HG02623 (cell line): ENCODE data around the gene PLAU.

ENCODE experiments used
- ATAC-seq: cut with Tn5 transposase; IDR thresholded peaks from one replicate; pipeline ENCODE4 v1.9.1; 2021; ENCODE audit warnings: moderate library complexity; ENCODE audit not compliant: unreplicated experiment

Gene PLAU

DNA sequence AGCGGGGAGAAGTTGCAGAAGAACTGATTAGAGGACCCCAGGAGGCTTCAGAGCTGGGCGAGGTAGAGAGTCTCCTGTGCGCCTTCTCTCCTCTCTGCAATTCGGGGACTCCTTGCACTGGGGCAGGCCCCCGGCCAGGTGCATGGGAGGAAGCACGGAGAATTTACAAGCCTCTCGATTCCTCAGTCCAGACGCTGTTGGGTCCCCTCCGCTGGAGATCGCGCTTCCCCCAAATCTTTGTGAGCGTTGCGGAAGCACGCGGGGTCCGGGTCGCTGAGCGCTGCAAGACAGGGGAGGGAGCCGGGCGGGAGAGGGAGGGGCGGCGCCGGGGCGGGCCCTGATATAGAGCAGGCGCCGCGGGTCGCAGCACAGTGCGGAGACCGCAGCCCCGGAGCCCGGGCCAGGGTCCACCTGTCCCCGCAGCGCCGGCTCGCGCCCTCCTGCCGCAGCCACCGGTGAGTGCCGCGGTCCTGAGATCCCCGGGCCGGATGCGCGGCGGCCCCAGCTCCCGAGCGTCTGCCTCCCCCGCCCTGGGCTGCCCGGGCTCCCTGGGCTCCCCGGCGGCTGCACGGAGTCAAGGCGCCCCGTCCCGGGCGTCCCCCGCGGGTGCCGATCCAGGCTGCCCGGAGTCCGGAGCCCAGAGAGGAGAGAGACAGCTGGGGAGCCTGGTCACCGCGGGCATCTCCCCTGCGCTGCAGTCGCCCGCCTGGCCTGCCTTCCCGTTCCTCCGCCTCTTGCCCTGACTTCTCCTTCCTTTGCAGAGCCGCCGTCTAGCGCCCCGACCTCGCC, at the start of gene PLAU:
Gene PLAU (plus strand): TSS at position 369 of the 789 bp plus-strand sequence. CDS start 424 bp downstream, outside the sequence.
- ATAC-seq, result no peak

GRCh38 chr10:73862011-73862410, 48.9 kb upstream of the PLAU start:
- ATAC-seq, result no peak

DNA sequence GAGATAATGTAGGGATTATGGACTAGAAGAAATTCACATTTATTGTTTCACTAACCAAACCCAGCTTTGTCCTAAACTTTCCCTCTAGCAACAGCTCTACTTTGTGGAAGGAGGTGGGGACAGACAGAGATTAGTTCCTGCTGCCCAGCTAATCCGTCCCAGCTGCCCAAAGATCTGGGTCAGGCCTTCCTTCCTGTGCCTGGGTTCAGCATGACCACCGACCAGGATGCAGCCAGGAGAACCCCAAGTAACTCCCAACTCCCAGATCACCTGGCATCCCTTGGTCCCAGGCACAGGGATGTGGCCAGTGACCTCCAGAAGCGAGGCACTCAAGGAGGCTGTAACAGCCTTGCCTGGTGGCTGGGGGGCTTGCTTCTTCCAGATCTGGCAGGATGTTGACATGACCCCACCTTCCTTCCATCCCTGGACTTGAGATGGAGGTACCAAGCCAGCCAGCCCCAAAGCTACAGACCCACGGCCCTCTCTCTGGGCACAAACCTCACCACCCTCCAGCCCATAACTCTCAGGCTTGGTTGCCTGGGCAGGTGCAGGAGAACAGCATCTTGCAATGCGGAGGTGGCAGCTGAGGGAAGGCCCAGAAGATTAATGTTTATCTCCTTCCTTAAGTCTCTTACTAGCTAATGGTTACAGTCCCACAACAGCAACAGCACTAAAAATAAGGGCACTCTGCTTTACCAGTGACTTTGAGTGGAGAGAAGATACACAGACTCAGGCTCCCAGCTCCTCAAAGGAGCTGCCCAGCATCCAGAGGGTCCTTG, 47.7 kb upstream of the PLAU start:
- no peak for ATAC-seq

DNA sequence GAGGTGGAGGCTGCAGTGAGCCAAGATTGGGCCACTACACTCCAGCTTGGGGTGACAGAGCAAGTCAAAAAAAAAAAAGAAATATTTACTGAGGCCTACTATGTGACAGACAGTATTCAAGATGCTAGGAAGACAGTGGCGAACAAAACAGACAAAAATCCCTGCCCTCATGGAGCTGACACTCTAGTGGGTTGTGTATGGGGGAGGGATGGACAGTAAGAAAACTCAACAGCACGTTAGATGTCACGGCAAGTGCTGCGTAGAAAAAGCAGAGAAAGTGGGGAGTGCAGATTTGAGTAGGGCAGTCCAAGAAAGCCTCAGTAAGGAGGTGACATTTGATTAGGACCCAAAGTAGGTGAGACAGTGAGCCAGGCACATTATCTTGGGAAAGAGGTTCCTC, 46.7 kb upstream of the PLAU start:
- ATAC-seq, result no peak

DNA sequence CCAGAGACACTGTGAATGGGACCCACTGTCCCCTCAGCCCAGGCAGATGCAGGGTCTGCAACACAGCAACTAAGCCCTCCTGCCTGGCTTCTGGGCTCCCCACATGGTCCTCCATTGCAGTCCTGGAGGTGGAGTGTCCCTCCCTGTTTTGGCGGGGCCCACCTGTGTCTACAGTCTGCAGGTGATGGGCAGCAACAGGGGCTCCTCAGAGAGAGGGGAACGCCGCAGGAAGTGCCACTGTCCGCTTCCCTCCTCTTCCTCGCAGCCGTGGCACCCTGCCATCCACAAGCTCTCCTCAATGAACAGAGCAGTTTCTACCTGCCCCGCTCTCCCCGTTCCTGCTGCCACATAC, 45.8 kb upstream of the PLAU start:
- no peak for ATAC-seq

DNA sequence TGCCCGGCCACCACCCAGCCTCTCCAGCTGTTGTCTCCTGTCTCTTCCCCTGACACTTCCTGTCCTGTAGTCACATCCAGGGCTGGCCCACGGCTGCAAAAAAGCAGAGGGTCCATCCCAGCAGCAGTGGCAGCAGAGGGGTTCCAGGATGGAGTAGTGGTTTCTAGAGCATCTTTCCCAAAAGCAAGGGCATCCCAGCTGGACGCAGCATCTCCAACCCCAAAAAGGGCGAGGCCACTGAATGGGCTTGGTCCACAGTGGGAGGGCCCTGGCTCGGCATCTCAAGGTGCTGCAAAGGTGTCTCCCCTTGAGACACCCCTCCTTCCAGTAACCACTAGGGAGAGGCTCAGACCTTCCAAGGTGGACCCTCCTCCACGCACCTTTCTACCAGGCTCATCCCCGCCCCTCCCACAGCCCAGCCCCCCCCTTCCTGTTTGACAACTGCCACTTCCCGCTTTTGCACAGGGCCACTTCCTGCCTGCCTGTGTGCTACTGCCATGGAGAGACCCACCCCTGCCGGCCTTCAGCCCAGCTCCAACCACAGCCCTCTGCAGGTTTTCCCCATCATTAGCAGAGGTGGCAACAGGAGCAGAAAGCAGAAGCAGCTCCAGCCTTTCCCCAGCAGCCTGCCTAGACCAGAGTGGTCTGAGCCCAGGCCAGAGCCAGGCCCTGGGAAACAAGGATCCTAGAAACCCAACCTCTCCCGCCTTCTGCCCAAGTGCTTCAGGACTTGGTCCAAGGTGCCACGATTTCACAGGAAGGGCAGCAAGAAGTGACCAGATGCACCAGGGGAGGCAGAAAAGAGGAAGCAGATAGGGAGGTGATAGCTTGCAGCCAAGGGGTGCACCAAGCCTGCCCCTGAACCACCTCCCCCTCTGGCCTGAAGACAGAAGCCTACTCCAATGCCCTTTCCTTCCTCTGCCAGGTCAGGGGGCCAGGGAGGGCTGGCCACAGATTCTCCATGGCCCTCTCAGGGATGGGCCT, 45.2 kb upstream of the PLAU start:
- ATAC-seq, result peak; percentile 54

DNA sequence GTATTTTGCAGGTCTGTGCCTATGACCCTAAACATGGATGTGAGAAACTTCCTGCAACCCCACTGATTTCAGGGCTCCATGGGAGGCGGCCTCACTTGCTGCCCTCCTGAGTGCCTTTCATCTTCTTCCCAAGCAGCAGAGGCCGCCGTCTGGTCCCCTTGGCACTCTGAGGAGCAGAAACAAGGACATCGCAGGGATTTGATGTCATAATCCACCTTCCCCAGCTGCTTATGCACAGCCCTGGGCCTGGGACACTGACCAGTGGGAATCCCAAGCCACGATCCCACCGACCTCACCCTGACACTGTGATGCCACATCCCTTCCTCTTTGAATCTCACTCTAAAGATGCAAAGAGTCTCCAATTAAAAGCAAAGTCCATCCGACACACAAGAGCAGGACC, 44.3 kb upstream of the PLAU start:
- ATAC-seq, result no peak

DNA sequence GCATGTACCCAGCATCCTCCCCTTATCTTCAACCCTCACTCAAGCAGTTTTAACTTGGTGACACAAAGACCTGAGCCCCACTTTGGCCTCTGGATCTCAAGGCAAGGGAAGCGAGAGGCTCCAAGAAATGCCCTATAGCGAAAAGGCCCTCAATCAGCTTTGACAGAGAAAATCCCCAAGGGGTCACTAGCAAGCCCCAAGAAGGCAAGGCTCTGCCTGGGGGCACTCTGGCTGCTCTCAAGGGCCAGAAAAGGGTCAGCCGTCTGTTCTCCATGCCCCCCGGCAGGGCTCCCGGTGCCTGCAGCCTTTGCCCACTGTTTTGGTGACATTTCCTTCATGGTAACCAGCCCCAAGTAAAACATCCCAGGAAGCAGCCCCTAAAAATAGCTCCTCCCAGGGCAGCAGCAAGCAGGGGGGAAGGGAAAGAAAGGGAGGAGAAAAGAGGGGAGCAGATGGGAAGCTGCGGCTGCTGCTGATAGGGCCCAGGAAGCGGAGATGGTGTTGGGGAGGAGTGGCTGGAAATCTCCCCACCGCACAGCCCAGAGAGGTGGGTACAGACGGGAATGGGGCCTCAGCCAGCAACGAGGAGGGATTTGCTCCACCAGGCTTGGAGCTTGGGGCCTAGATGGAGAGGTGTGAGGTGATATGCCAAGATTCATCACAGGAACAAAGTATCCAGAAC, 43.7 kb upstream of the PLAU start:
- no peak for ATAC-seq

DNA sequence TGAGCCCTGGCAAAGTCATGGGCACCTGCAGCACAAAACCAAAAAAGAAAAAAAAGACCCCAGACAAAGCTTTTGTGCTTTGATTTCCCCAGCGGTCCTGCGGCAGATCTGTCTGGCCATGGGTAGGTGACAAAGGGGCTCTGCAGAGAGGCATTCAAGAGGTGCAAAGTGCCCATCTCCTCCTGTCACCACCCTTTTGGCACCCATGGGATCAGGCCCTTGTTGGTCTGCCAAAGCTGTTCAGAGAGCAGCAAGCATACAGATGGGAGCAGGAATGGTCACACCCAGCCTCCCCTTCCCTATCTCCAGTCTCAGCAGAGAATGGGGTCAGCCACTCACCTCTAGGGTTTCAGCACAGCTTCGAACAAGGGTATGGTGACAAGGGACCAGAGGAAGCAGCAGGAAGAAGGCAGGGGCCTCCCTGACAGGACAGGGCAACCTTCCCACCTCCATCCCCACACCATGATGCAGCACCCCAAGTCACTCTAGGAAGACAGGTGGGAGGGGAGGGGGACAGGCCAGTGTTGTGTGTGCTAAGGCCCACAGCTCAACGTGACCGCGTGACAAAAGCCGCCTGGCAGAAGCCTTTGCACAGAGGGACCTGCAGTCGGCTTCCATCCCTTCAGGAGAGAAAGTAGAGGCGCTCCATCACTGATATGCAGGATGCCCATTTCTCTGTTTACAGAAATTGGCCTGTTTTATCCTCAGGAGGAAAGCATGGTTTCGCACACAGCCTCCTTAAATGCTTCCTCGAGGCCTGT, 42.9 kb upstream of the PLAU start:
- ATAC-seq, result no peak

GRCh38 chr10:73868655-73869195, 42.2 kb upstream of the PLAU start:
- no peak for ATAC-seq

GRCh38 chr10:73871295-73872189, 39.4 kb upstream of the PLAU start:
- ATAC-seq, result no peak

GRCh38 chr10:73872190-73872710, 38.7 kb upstream of the PLAU start:
- ATAC-seq, result no peak

DNA sequence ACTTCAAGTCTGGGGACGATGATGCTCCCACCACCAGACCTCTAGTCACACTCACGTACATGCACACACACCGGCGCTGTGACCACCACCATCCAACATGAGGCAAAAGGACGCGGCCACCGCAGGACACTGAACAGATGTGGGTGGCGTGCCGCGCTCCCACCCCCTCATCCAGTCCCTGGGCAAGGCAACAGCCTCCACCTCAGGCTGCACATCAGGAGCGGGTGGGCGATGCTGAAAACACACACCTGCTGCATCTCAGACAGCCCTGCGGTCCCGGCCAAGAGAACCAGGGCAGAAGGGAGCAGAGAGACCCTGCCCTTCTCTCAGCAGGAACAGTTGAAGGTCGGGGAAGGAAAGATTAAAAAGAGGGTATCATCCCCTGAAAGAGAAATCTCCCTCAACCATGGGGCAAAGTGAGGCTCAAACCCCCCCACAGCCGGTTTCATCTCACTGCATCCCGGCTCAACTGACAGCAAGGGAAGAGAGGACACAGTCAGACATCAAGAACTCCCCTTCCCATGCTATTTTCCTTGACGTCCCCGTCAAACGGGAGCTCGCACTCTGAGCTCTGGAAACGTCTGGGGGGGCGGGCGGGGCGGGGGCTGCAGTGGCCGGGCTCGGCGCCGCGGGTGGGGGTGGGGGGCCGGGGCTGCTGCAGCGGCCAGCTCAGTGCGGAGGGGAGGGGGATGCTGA, 37.6 kb upstream of the PLAU start:
- ATAC-seq, result no peak

GRCh38 chr10:73873838-73874215, 37.1 kb upstream of the PLAU start:
- ATAC-seq, result no peak

DNA sequence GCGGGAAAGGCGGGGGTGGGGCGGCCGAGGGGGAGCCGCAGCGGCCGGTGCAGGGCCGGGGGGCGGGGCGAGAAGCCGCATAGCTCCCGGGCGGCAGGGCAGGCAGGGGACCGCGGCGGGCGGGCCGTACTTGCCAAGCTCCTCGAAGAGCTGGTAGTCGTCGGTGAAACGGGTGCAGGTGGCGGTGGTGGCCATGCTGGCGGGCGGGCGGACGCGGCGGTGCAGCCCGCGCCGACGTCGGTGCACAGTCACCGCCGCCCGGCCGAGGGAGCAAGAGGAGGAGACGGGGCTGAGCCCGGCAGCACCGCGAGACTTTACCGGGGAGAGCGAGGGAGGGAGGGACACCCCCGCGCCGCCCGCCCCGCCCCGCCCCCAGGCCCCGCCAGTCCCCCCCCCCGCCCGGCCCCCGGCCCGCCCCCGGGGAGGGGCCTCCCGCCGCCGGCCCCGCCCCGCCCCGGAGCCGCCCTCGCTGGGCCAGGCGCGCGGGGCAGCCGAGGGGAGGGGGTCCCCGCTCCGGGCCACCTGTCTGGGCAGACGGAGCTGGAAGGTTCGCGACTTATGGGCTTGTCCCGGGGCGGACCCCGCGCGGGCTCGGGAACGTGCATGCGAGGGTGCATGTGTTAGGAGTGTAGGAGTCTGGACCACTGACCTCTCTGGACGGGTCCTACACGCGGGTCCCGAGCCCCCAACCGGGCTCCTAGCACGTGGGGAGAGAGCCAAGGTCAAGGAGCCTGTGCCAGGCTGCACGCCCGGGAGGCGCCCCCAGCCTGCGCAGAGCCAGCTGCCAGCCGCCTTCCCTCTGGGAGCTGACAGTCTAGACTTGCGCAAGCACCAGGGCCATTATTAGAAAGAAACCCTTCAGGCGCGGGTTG, 36.4 kb upstream of the PLAU start, which contains the start of gene CAMK2G:
Gene CAMK2G (minus strand): TSS at position 289 of the 872 bp plus-strand sequence. CDS start 94 bp downstream, at position 195.
- ATAC-seq, result peak; percentile 85

DNA sequence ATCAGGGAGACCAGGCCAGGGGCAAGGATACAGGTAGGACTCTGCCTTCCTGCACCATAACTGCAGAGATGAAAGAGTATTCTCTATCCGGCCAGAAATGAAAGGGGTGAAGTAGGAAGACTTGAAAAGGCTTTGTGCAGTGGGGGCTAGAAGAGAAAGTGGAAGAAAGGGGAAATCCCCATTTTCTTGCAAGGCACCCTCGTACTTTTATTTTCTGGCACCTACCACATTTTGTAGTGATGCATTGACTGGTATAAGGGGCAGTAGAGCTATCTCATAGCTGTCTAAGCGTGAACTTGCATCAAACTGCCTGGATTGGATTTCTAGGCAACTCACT, 35.8 kb upstream of the PLAU start:
- ATAC-seq, result no peak

DNA sequence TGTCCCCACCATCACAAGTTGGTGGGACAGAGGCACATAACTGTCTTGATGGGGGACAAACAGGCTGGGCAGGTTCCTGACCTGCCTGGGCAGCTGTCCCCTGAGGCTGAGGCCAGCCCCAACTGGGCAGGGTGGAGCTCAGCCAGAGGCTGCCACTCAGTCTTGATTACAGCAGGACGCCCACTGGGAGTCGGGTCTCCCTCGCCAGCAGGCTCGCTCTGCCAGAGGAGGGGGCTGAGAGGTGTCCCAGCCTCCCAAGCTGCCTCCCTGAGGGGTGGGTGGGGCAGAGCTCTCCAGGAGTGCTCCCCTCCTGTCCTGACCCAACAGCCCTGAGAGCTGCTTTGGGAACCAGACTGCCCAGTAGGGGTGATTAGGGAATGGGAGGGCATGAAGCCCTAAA, 34.8 kb upstream of the PLAU start:
- no peak for ATAC-seq
